ENCODE data around the gene PVALB.

PVALB gene

GRCh38 chr22:36816636-36817524 lies at the start of gene PVALB:
PVALB (minus strand) TSS chr22:36817035; CDS start chr22:36817005, 30 bp downstream.
- DNase-seq = peak; percentile 63

- no peak for DNase-seq
Measured at GRCh38 chr22:36865346-36865745, 48.5 kb upstream of the PVALB start.

GRCh38 chr22:36864454-36865215 lies 47.8 kb upstream of the PVALB start:
- DNase-seq = no peak

GRCh38 chr22:36863979-36864378 lies 47.1 kb upstream of the PVALB start:
- no peak for DNase-seq

- DNase-seq = no peak
Measured at GRCh38 chr22:36863281-36863680, 46.4 kb upstream of the PVALB start.

- no peak for DNase-seq
Measured at GRCh38 chr22:36862251-36863242, 45.7 kb upstream of the PVALB start.

GRCh38 chr22:36860821-36861659 lies 44.2 kb upstream of the PVALB start, which contains the start of gene NCF4:
NCF4 (plus strand) TSS chr22:36861006; CDS start chr22:36861172, 166 bp downstream.
- DNase-seq = no peak

GRCh38 chr22:36860438-36860820 lies 43.6 kb upstream of the PVALB start:
- DNase-seq = no peak

- no peak for DNase-seq
Measured at GRCh38 chr22:36860017-36860416, 43.2 kb upstream of the PVALB start.

- no peak for DNase-seq
Measured at GRCh38 chr22:36858966-36859365, 42.1 kb upstream of the PVALB start.

- DNase-seq = no peak
Measured at GRCh38 chr22:36858156-36858555, 41.3 kb upstream of the PVALB start.

- no peak for DNase-seq
Measured at GRCh38 chr22:36856792-36857135, 39.9 kb upstream of the PVALB start.

GRCh38 chr22:36856121-36856791 lies 39.4 kb upstream of the PVALB start:
- DNase-seq = peak; percentile 95

GRCh38 chr22:36855478-36855877 lies 38.6 kb upstream of the PVALB start:
- no peak for DNase-seq

- peak; percentile 60 for DNase-seq
Measured at GRCh38 chr22:36853407-36854099, 36.7 kb upstream of the PVALB start.

GRCh38 chr22:36852056-36852973 lies 35.5 kb upstream of the PVALB start:
- no peak for DNase-seq

GRCh38 chr22:36850682-36851081 lies 33.8 kb upstream of the PVALB start:
- no peak for DNase-seq

GRCh38 chr22:36850056-36850455 lies 33.2 kb upstream of the PVALB start:
- DNase-seq = no peak

- no peak for DNase-seq
Measured at GRCh38 chr22:36846949-36847348, 30.1 kb upstream of the PVALB start.
